Measurements from ENCODE around the gene EEPD1.
"Not testable (repeated sequence)": the region's sequence is repeated elsewhere in the genome, so short reads cannot be mapped to it uniquely, and the experiment has no call there.

EEPD1 gene

DNA sequence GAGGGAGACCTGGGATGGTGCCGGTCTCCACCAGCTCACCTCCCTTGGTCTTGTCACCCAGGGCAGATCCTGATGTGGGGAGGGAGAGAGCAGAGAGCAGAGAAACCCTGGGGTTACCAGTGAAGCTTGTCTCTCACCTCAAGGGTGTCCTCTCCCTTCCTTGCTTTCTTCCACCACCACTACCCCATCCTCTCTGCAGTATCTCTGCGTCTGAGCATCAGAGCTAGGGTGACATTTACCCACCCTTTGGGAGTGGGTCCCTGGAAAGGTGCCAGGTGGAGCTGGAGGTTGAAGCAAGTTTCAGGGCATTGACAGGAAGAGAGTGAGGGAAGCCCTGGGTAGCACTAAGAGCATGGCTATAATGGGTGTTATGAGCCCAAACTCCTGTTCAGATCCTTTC, 161.4 kb downstream of the EEPD1 start:
- in situ Hi-C loops (cut with MboI; ENCODE audit: low sequenced_read_pairs): no loop called here

GRCh38 chr7:36315309-36315944, 162.4 kb downstream of the EEPD1 start:
- in situ Hi-C loops (cut with MboI; ENCODE audit: low sequenced_read_pairs): no loop called here

- in situ Hi-C loops (cut with MboI; ENCODE audit: low sequenced_read_pairs): no loop called here
Measured at GRCh38 chr7:36316319-36316718, 163.3 kb downstream of the EEPD1 start.

DNA sequence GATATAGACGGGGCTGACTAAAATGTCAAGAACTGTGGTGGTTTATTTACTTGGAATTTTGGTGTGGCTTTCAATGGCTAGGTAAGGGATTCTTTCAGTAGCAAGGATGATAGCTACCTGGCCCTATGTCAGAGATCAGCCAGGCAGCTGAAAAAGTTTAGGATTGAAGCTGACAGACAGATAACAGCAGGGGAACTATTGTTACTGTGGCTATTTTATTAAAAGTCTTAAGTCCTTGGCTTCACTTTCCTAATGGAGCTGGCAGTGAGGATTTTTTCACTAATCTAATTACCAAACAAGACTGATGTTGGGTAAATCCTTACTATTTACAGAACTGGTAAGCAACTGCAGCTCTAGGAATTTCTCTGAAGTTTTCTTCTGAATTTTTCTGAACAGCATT, 164.2 kb downstream of the EEPD1 start:
- in situ Hi-C loops (cut with MboI; ENCODE audit: low sequenced_read_pairs): no loop called here

GRCh38 chr7:36318116-36318515, 165.1 kb downstream of the EEPD1 start:
- in situ Hi-C loops (cut with MboI; ENCODE audit: low sequenced_read_pairs): no loop called here

GRCh38 chr7:36321284-36321683, 168.2 kb downstream of the EEPD1 start:
- in situ Hi-C loops (cut with MboI; ENCODE audit: low sequenced_read_pairs): not testable (repeated sequence)

- in situ Hi-C loops (cut with MboI; ENCODE audit: low sequenced_read_pairs): no loop called here
Measured at GRCh38 chr7:36336390-36336789, 183.3 kb downstream of the EEPD1 start.

DNA sequence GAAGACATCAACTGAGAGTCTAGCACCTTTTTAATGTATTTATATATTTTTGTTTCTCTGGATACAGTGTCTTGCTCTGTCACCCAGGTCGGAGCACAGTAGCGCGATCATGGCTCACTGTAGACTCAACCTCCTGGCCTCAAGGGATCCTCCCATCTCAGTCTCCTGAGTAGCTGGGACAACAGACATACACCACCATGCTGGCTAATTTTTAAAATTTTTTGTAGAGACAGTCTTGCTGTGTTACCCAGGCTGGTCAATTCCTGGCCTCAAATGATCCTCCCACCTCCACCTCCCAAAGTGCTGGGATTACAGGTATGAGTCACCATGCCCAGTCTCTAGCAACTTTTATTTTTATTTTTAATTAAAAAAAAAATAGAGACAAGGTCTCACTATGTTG, 185.2 kb downstream of the EEPD1 start:
- in situ Hi-C loops (cut with MboI; ENCODE audit: low sequenced_read_pairs): no loop called here

- in situ Hi-C loops (cut with MboI; ENCODE audit: low sequenced_read_pairs): no loop called here
Measured at GRCh38 chr7:36343548-36343947, 190.5 kb downstream of the EEPD1 start.

GRCh38 chr7:36344622-36345021, 191.6 kb downstream of the EEPD1 start:
- in situ Hi-C loops (cut with MboI; ENCODE audit: low sequenced_read_pairs): no loop called here

- in situ Hi-C loops (cut with MboI; ENCODE audit: low sequenced_read_pairs): no loop called here
Measured at GRCh38 chr7:36346260-36346831, 193.3 kb downstream of the EEPD1 start.

GRCh38 chr7:36348256-36348655, 195.2 kb downstream of the EEPD1 start:
- in situ Hi-C loops (cut with MboI; ENCODE audit: low sequenced_read_pairs): no loop called here

- in situ Hi-C loops (cut with MboI; ENCODE audit: low sequenced_read_pairs): no loop called here
Measured at GRCh38 chr7:36348771-36349170, 195.7 kb downstream of the EEPD1 start.

DNA sequence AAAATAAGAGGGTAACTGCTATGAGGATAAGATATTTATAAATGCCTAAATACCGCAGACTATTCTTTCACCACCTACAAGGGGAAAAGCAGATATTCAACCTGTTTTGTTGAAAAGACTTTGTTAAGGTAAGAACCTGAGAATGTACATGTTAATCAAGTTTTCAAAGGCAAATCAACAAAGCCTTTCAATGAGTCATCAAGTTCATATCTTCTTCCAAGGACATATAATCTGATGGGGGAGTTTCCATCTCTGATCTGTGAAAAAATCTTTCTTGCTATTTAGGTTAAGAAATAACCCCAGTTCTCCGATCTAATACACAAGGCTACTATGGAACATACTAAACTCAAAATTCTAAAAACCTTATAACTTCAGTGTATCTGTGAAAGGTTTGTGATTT, 196.6 kb downstream of the EEPD1 start:
- in situ Hi-C loops (cut with MboI; ENCODE audit: low sequenced_read_pairs): no loop called here
